Measurements from ENCODE around the gene MICAL1. TPM values are rescaled to one million over a fixed set of nuclear protein-coding genes. Genes with fewer than 3 reads are reported as not detected.
A peak's percentile ranks its signal among the peaks of the same experiment; 100 is the strongest.

The MICAL1 gene
- total RNA-seq, 1 experiment from 2014 or later, result 11.7 TPM

- Mint-ChIP-seq H3K27ac (ENCODE audit: unreplicated experiment) (peak overlapping the region; percentile 41), H3K4me1 (ENCODE audit: low read depth, unreplicated experiment) (peaks cover 31% of the 10 kb centered on the region), H3K9me3 (ENCODE audit: unreplicated experiment) (no peaks in the 10 kb centered on the region), H3K36me3 (ENCODE audit: insufficient read depth, unreplicated experiment) (peaks cover 52% of the 10 kb centered on the region), H3K27me3 (ENCODE audit: insufficient read depth, unreplicated experiment) (no peaks in the 10 kb centered on the region), H3K4me3 (ENCODE audit: unreplicated experiment) (no peak overlapping the region)
- BruUV-seq (replicated peaks), result no TSS peak
- TF ChIP-seq CTCF (IDR thresholded peaks at IDR 0.05; ENCODE audit: insufficient read depth in 1 of 2, low read depth in 1 of 2, low read length in 1 of 2, severe bottlenecking in 1 of 2, unreplicated experiment in 1 of 2), result no peak
- H3K27me3 ChIP-seq (replicated peaks; ENCODE audit: control insufficient read depth, insufficient read depth, low read length), result no peaks in the 10 kb centered on the region
- no peak overlapping the region for H3K4me3 ChIP-seq (ENCODE audit: low read depth, low read length)
- no peak for DNase-seq
- ChIA-PET CTCF (no interaction called here), POLR2A (no interaction called here)
- intact Hi-C loops (cut with micrococcal nuclease; ENCODE audit: unreplicated experiment), result no loop called here
- no peaks in the 10 kb centered on the region for H3K9me3 ChIP-seq
- no peaks in the 10 kb centered on the region for H3K36me3 ChIP-seq (ENCODE audit: control insufficient read depth, insufficient read depth, low read length)
- peaks cover 9% of the 10 kb centered on the region; the same call in 1 of the 2 replicates for H3K4me1 ChIP-seq
These were observed 20.1 kb upstream of the MICAL1 start for GRCh38 chr6:109475625-109476024.

GRCh38 chr6:109474995-109475394, 19.4 kb upstream of the MICAL1 start:
- H3K27me3 ChIP-seq (replicated peaks; ENCODE audit: control insufficient read depth, insufficient read depth, low read length), result no peaks in the 10 kb centered on the region
- no peak overlapping the region for H3K27ac Mint-ChIP-seq (ENCODE audit: unreplicated experiment)
- no peak for DNase-seq
- H3K9me3 Mint-ChIP-seq (ENCODE audit: unreplicated experiment), result no peaks in the 10 kb centered on the region
- intact Hi-C loops (cut with micrococcal nuclease; ENCODE audit: unreplicated experiment), result no loop called here
- ChIA-PET POLR2A (no interaction called here), CTCF (no interaction called here)
- no peaks in the 10 kb centered on the region for H3K27me3 Mint-ChIP-seq (ENCODE audit: insufficient read depth, unreplicated experiment)
- H3K36me3 ChIP-seq (ENCODE audit: control insufficient read depth, insufficient read depth, low read length), result peaks cover 2% of the 10 kb centered on the region; the same call in 1 of the 2 replicates
- no peak for TF ChIP-seq CTCF (IDR thresholded peaks at IDR 0.05; ENCODE audit: insufficient read depth in 1 of 2, low read depth in 1 of 2, low read length in 1 of 2, severe bottlenecking in 1 of 2, unreplicated experiment in 1 of 2)
- H3K4me3 Mint-ChIP-seq (ENCODE audit: unreplicated experiment), result no peak overlapping the region
- peaks cover 9% of the 10 kb centered on the region; the same call in 1 of the 2 replicates for H3K4me1 ChIP-seq
- H3K36me3 Mint-ChIP-seq (ENCODE audit: insufficient read depth, unreplicated experiment), result peaks cover 52% of the 10 kb centered on the region
- H3K4me1 Mint-ChIP-seq (ENCODE audit: low read depth, unreplicated experiment), result peaks cover 31% of the 10 kb centered on the region
- BruUV-seq (replicated peaks), result no TSS peak
- no peak overlapping the region for H3K4me3 ChIP-seq (ENCODE audit: low read depth, low read length)
- no peaks in the 10 kb centered on the region for H3K9me3 ChIP-seq

GRCh38 chr6:109473120-109473519, 17.5 kb upstream of the MICAL1 start:
- H3K27me3 ChIP-seq (replicated peaks; ENCODE audit: control insufficient read depth, insufficient read depth, low read length), result no peaks in the 10 kb centered on the region
- no peak for TF ChIP-seq CTCF (IDR thresholded peaks at IDR 0.05; ENCODE audit: insufficient read depth in 1 of 2, low read depth in 1 of 2, low read length in 1 of 2, severe bottlenecking in 1 of 2, unreplicated experiment in 1 of 2)
- peaks cover 9% of the 10 kb centered on the region; the same call in 1 of the 2 replicates for H3K4me1 ChIP-seq
- Mint-ChIP-seq H3K36me3 (ENCODE audit: insufficient read depth, unreplicated experiment) (peaks cover 41% of the 10 kb centered on the region), H3K27me3 (ENCODE audit: insufficient read depth, unreplicated experiment) (no peaks in the 10 kb centered on the region), H3K4me3 (ENCODE audit: unreplicated experiment) (no peak overlapping the region), H3K9me3 (ENCODE audit: unreplicated experiment) (no peaks in the 10 kb centered on the region), H3K27ac (ENCODE audit: unreplicated experiment) (no peak overlapping the region), H3K4me1 (ENCODE audit: low read depth, unreplicated experiment) (peaks cover 18% of the 10 kb centered on the region)
- H3K9me3 ChIP-seq, result no peaks in the 10 kb centered on the region
- no peak overlapping the region for H3K4me3 ChIP-seq (ENCODE audit: low read depth, low read length)
- ChIA-PET POLR2A (no interaction called here), CTCF (no interaction called here)
- BruUV-seq (replicated peaks), result no TSS peak
- intact Hi-C loops (cut with micrococcal nuclease; ENCODE audit: unreplicated experiment), result no loop called here
- H3K36me3 ChIP-seq (ENCODE audit: control insufficient read depth, insufficient read depth, low read length), result peaks cover 2% of the 10 kb centered on the region; the same call in 1 of the 2 replicates
- no peak for DNase-seq
